ENCODE measurements around the gene DEPP1. TPM values are rescaled to one million over a fixed set of nuclear protein-coding genes. Genes with fewer than 3 reads are reported as not detected.

DEPP1 gene
- total and polyA plus RNA-seq, 2 of the 13 experiments (the other 11 are each of a cell fraction or from before 2014, with no cell fraction given): 14.8 to 270 TPM

- peak; percentile 93 for DNase-seq (ENCODE audit: low spot score)
- no peaks in the 10 kb centered on the region for H3K27me3 ChIP-seq (ENCODE audit: control insufficient read depth in 1 of 2, insufficient read depth in 2 of 2, low read length in 2 of 2)
- intact Hi-C loops (cut with micrococcal nuclease; ENCODE audit: unreplicated experiment) (no loop called here), in situ Hi-C loops (cut with HindIII; ENCODE audit: extremely low pct_ligation_motif_present, low pct_unique_long_range_greater_than_20kb) (no loop called here)
- peak; percentile 94 for FAIRE-seq
- peak; percentile 79 for ATAC-seq
- H2AFZ ChIP-seq (ENCODE audit: low read length): no peak overlapping the region
- no peaks in the 10 kb centered on the region for H3K36me3 ChIP-seq (replicated peaks in 1 of 2; ENCODE audit: control insufficient read depth in 1 of 2, insufficient read depth in 2 of 2, low read length in 2 of 2)
- peaks cover 59% of the 10 kb centered on the region for H3K4me1 ChIP-seq (ENCODE audit: insufficient read depth, low read length)
- ChIA-PET POLR2A (interaction anchor here (1.0 to 2.7 kb wide), 7 partner anchors 10 to 41 kb away, joined by 4 to 28 read pairs (median 9); partner anchors contain the start of genes DEPP1 and RASSF4), CTCF (ENCODE audit: low intra/inter-chr PET ratio, low total read pairs) (no interaction called here)
- no peak overlapping the region; a peak in 1 of 6 replicates for H3K4me3 ChIP-seq (replicated peaks in 1 of 3; ENCODE audit: insufficient read depth in 1 of 3, low read depth in 2 of 3, low read length in 3 of 3)
- 47% methylated on average over 7 of the region's 7 CpGs for WGBS (ENCODE audit: low lambda C conversion rate)
- no TSS peak for BruUV-seq (replicated peaks)
- H3K27ac ChIP-seq (ENCODE audit: extremely low read length, insufficient read depth, low read length): peak overlapping the region; percentile 61
- H4K20me1 ChIP-seq (ENCODE audit: insufficient read depth, low read length): no peaks in the 10 kb centered on the region
- no peaks in the 10 kb centered on the region for H3K79me2 ChIP-seq (ENCODE audit: insufficient read depth, low read length)
- no peak overlapping the region for H3K9ac ChIP-seq (ENCODE audit: insufficient read depth, low read depth, low read length)
- H3K4me2 ChIP-seq (ENCODE audit: low read depth, low read length): peak overlapping the region; percentile 30
- peaks cover 8% of the 10 kb centered on the region for H3K9me3 ChIP-seq (ENCODE audit: low read length)
- TF ChIP-seq ELK4 (CRISPR knock-in tag; IDR thresholded peaks at IDR 0.05; ENCODE audit: borderline replicate concordance): no peak
- TF ChIP-seq ARNT2 (CRISPR knock-in tag; IDR thresholded peaks at IDR 0.05; ENCODE audit: low read depth): no peak
- TF ChIP-seq AGO2 (optimal IDR thresholded peaks at IDR 0.05; ENCODE audit: low read depth, low read length): no peak
- TF ChIP-seq CHD4 (IDR thresholded peaks at IDR 0.05; ENCODE audit: borderline replicate concordance, low read length): peak; percentile 93
- no peak for TF ChIP-seq ZNF510 (CRISPR knock-in tag; IDR thresholded peaks at IDR 0.05; ENCODE audit: low read depth)
- TF ChIP-seq ZNF501 (CRISPR knock-in tag; IDR thresholded peaks at IDR 0.05): no peak
- no peak for TF ChIP-seq ZEB1 (IDR thresholded peaks at IDR 0.05; ENCODE audit: insufficient replicate concordance, low read depth)
- peak; percentile 48; the same call in 1 of the 2 replicates for TF ChIP-seq ZNF609 (CRISPR knock-in tag; IDR thresholded peaks at IDR 0.05; ENCODE audit: borderline replicate concordance)
- TF ChIP-seq TBX2 (CRISPR knock-in tag; IDR thresholded peaks at IDR 0.05; ENCODE audit: borderline replicate concordance): 0 out of 2 replicates have a peak, but pooled peaks have one; percentile 24
- TF ChIP-seq FOSL2 (CRISPR knock-in tag; IDR thresholded peaks at IDR 0.05): peak; percentile 47; the same call in 1 of the 2 replicates
- TF ChIP-seq PCBP2 (optimal IDR thresholded peaks at IDR 0.05; ENCODE audit: low read depth, low read length, poor library complexity, severe bottlenecking): no peak
- TF ChIP-seq WIZ (CRISPR knock-in tag; IDR thresholded peaks at IDR 0.05): no peak
- TF ChIP-seq, protein P1, sequence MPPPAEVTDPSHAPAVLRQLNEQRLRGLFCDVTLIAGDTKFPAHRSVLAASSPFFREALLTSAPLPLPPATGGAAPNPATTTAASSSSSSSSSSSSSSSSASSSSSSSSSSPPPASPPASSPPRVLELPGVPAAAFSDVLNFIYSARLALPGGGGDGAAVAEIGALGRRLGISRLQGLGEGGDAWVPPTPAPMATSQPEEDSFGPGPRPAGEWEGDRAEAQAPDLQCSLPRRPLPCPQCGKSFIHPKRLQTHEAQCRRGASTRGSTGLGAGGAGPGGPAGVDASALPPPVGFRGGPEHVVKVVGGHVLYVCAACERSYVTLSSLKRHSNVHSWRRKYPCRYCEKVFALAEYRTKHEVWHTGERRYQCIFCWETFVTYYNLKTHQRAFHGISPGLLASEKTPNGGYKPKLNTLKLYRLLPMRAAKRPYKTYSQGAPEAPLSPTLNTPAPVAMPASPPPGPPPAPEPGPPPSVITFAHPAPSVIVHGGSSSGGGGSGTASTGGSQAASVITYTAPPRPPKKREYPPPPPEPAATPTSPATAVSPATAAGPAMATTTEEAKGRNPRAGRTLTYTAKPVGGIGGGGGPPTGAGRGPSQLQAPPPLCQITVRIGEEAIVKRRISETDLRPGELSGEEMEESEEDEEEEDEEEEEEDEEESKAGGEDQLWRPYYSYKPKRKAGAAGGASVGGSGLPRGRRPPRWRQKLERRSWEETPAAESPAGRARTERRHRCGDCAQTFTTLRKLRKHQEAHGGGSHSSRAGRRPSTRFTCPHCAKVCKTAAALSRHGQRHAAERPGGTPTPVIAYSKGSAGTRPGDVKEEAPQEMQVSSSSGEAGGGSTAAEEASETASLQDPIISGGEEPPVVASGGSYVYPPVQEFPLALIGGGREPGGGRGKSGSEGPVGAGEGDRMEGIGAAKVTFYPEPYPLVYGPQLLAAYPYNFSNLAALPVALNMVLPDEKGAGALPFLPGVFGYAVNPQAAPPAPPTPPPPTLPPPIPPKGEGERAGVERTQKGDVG (CRISPR knock-in tag; IDR thresholded peaks at IDR 0.05; ENCODE audit: borderline replicate concordance): no peak
- TF ChIP-seq ZNF761 (CRISPR knock-in tag; conservative IDR thresholded peaks at IDR 0.05): no peak
These were observed 38.8 kb downstream of the DEPP1 start for GRCh38 chr10:44939691-44940401.
